ENCODE measurements around the gene RTN1.
"Not testable (repeated sequence)": the region's sequence is repeated elsewhere in the genome, so short reads cannot be mapped to it uniquely, and the experiment has no call there.

RTN1 gene

GRCh38 chr14:59664741-59665140, 205.8 kb downstream of the RTN1 start:
- H3K9ac ChIP-seq (ENCODE audit: low read length) = no peak overlapping the region
- no peak overlapping the region for H3K4me2 ChIP-seq (ENCODE audit: low read depth, low read length, poor library complexity, severe bottlenecking)
- no peaks in the 10 kb centered on the region for H3K79me2 ChIP-seq (ENCODE audit: insufficient read depth, low read length)
- H3K9me2 ChIP-seq (replicated peaks; ENCODE audit: insufficient read depth, low read length) = no peaks in the 10 kb centered on the region
- no peaks in the 10 kb centered on the region for H3F3A ChIP-seq (ENCODE audit: insufficient read depth)
- no peaks in the 10 kb centered on the region for H4K20me1 ChIP-seq (ENCODE audit: low read depth, low read length)
- no peak overlapping the region for H3K4me3 ChIP-seq (ENCODE audit: insufficient read depth, low read length, poor library complexity, severe bottlenecking)
- H3K27ac ChIP-seq (ENCODE audit: low read depth, low read length) = no peak overlapping the region
- H3K27me3 ChIP-seq (ENCODE audit: low read length) = no peaks in the 10 kb centered on the region
- no peak overlapping the region for H2AFZ ChIP-seq (ENCODE audit: low read depth, low read length, severe bottlenecking)
- TF ChIP-seq, protein P1, sequence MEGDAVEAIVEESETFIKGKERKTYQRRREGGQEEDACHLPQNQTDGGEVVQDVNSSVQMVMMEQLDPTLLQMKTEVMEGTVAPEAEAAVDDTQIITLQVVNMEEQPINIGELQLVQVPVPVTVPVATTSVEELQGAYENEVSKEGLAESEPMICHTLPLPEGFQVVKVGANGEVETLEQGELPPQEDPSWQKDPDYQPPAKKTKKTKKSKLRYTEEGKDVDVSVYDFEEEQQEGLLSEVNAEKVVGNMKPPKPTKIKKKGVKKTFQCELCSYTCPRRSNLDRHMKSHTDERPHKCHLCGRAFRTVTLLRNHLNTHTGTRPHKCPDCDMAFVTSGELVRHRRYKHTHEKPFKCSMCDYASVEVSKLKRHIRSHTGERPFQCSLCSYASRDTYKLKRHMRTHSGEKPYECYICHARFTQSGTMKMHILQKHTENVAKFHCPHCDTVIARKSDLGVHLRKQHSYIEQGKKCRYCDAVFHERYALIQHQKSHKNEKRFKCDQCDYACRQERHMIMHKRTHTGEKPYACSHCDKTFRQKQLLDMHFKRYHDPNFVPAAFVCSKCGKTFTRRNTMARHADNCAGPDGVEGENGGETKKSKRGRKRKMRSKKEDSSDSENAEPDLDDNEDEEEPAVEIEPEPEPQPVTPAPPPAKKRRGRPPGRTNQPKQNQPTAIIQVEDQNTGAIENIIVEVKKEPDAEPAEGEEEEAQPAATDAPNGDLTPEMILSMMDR (IDR thresholded peaks at IDR 0.05; ENCODE audit: insufficient read depth, low read length, poor library complexity, severe bottlenecking) = no peak
- no peak for TF ChIP-seq EZH2phosphoT487 (conservative IDR thresholded peaks at IDR 0.05; ENCODE audit: low read length)
- H3K9me3 ChIP-seq (ENCODE audit: insufficient read depth, low read length) = no peaks in the 10 kb centered on the region
- H3K36me3 ChIP-seq (ENCODE audit: low read length) = no peaks in the 10 kb centered on the region

GRCh38 chr14:59657769-59658168, 212.8 kb downstream of the RTN1 start:
- TF ChIP-seq, protein P1 (IDR thresholded peaks at IDR 0.05; ENCODE audit: insufficient read depth, low read length, poor library complexity, severe bottlenecking) = no peak
- no peak for TF ChIP-seq EZH2phosphoT487 (conservative IDR thresholded peaks at IDR 0.05; ENCODE audit: low read length)

DNA sequence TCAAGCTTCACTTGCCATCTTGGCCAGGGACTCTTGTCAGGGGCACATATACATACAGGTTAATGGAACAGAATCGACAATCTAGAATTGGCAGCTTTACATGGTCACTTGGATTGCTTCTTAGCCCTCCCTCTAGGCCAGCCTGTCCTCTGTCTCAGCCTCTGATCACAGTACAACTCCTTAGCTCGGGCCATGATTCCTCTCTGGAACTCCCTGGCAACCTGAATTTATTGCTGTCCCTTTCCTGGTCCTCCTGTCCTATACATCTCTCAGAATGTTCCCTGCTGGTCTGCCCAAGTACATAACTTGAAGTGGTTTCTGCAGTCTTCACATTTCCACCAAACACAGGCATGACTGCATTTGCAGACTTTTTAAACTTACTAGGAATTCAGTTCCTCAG, 214.1 kb downstream of the RTN1 start:
- Histone ChIP-seq H3K9ac (ENCODE audit: low read length) (no peak overlapping the region), H4K20me1 (ENCODE audit: low read depth, low read length) (no peaks in the 10 kb centered on the region), H3K9me2 (replicated peaks; ENCODE audit: insufficient read depth, low read length) (no peaks in the 10 kb centered on the region), H3K36me3 (ENCODE audit: low read length) (no peaks in the 10 kb centered on the region), H3K4me2 (ENCODE audit: low read depth, low read length, poor library complexity, severe bottlenecking) (no peak overlapping the region), H3K27ac (ENCODE audit: low read depth, low read length) (no peak overlapping the region), H3K4me3 (ENCODE audit: insufficient read depth, low read length, poor library complexity, severe bottlenecking) (no peak overlapping the region), H3K79me2 (ENCODE audit: insufficient read depth, low read length) (no peaks in the 10 kb centered on the region), H3K27me3 (ENCODE audit: low read length) (no peaks in the 10 kb centered on the region), H3K9me3 (ENCODE audit: insufficient read depth, low read length) (no peaks in the 10 kb centered on the region), H2AFZ (ENCODE audit: low read depth, low read length, severe bottlenecking) (no peak overlapping the region), H3F3A (ENCODE audit: insufficient read depth) (no peaks in the 10 kb centered on the region)
- TF ChIP-seq, protein P1 (IDR thresholded peaks at IDR 0.05; ENCODE audit: insufficient read depth, low read length, poor library complexity, severe bottlenecking) = no peak
- no peak for TF ChIP-seq EZH2phosphoT487 (conservative IDR thresholded peaks at IDR 0.05; ENCODE audit: low read length)

More at GRCh38 chr14:59657769-59658168, 212.8 kb downstream of the RTN1 start:
- Histone ChIP-seq H4K20me1 (ENCODE audit: low read depth, low read length) (no peaks in the 10 kb centered on the region), H2AFZ (ENCODE audit: low read depth, low read length, severe bottlenecking) (no peak overlapping the region), H3K9me2 (replicated peaks; ENCODE audit: insufficient read depth, low read length) (no peaks in the 10 kb centered on the region), H3K79me2 (ENCODE audit: insufficient read depth, low read length) (no peaks in the 10 kb centered on the region), H3F3A (ENCODE audit: insufficient read depth) (no peaks in the 10 kb centered on the region), H3K9ac (ENCODE audit: low read length) (no peak overlapping the region), H3K27me3 (ENCODE audit: low read length) (no peaks in the 10 kb centered on the region), H3K4me2 (ENCODE audit: low read depth, low read length, poor library complexity, severe bottlenecking) (no peak overlapping the region), H3K27ac (ENCODE audit: low read depth, low read length) (no peak overlapping the region), H3K36me3 (ENCODE audit: low read length) (no peaks in the 10 kb centered on the region), H3K4me3 (ENCODE audit: insufficient read depth, low read length, poor library complexity, severe bottlenecking) (no peak overlapping the region), H3K9me3 (ENCODE audit: insufficient read depth, low read length) (no peaks in the 10 kb centered on the region)

GRCh38 chr14:59654131-59654530, 216.4 kb downstream of the RTN1 start:
- not testable (repeated sequence) for H3K27ac ChIP-seq (ENCODE audit: low read depth, low read length); H3K9me3 ChIP-seq (ENCODE audit: insufficient read depth, low read length); H3K9me2 ChIP-seq (replicated peaks; ENCODE audit: insufficient read depth, low read length); H3F3A ChIP-seq (ENCODE audit: insufficient read depth); H3K27me3 ChIP-seq (ENCODE audit: low read length); H3K4me2 ChIP-seq (ENCODE audit: low read depth, low read length, poor library complexity, severe bottlenecking); H3K4me3 ChIP-seq (ENCODE audit: insufficient read depth, low read length, poor library complexity, severe bottlenecking); H3K79me2 ChIP-seq (ENCODE audit: insufficient read depth, low read length); H3K9ac ChIP-seq (ENCODE audit: low read length); H4K20me1 ChIP-seq (ENCODE audit: low read depth, low read length); H2AFZ ChIP-seq (ENCODE audit: low read depth, low read length, severe bottlenecking); H3K36me3 ChIP-seq (ENCODE audit: low read length)

DNA sequence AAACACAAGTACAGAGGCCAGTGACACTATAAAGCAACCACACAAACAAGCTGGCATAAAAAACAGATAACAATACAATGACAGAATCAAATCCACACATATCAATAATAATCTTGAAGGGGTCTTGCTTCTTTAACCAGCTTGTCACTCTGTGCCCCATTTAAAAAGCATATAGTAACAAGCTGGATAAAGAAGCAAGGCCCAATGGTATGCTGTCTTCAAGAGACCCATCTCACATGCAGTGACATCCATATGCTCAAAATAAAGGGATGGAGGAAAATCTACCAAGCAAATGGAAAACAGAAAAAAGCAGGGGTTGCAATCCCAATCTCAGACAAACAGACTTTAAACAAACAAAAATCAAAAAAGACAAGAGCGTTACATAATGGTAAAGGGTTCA, 223.7 kb downstream of the RTN1 start:
- not testable (repeated sequence) for H4K20me1 ChIP-seq (ENCODE audit: low read depth, low read length); H2AFZ ChIP-seq (ENCODE audit: low read depth, low read length, severe bottlenecking); H3K27ac ChIP-seq (ENCODE audit: low read depth, low read length); H3K4me2 ChIP-seq (ENCODE audit: low read depth, low read length, poor library complexity, severe bottlenecking); H3K79me2 ChIP-seq (ENCODE audit: insufficient read depth, low read length); H3K9ac ChIP-seq (ENCODE audit: low read length); H3K4me3 ChIP-seq (ENCODE audit: insufficient read depth, low read length, poor library complexity, severe bottlenecking); H3F3A ChIP-seq (ENCODE audit: insufficient read depth); H3K36me3 ChIP-seq (ENCODE audit: low read length); H3K27me3 ChIP-seq (ENCODE audit: low read length); H3K9me2 ChIP-seq (replicated peaks; ENCODE audit: insufficient read depth, low read length)
- H3K9me3 ChIP-seq (ENCODE audit: insufficient read depth, low read length) = peaks cover 12% of the 10 kb centered on the region; the same call in 1 of the 2 replicates
